Embryonic facial prominence (tissue), 1 donor: Measurements from ENCODE around the gene MCU.
"Not testable (repeated sequence)": the region's sequence is repeated elsewhere in the genome, so short reads cannot be mapped to it uniquely, and the experiment has no call there.

Source experiments
- DNase-seq: peaks from one replicate; pipeline ENCODE4 v3.0.0-alpha.2; 2016; ENCODE audit errors: extremely low spot score

The MCU gene

GRCh38 chr10:72730479-72730878, 38.5 kb downstream of the MCU start:
- no peak for DNase-seq

- DNase-seq, result no peak
Observed at GRCh38 chr10:72731916-72732419, 40.0 kb downstream of the MCU start.

- DNase-seq, result no peak
Observed at GRCh38 chr10:72732521-72732920, 40.6 kb downstream of the MCU start.

- no peak for DNase-seq
Observed at GRCh38 chr10:72733989-72734388, 42.0 kb downstream of the MCU start.

- no peak for DNase-seq
Observed at GRCh38 chr10:72735288-72735936, 43.5 kb downstream of the MCU start.

- no peak for DNase-seq
Observed at GRCh38 chr10:72736176-72736827, 44.4 kb downstream of the MCU start.

- no peak for DNase-seq
Observed at GRCh38 chr10:72736828-72737220, 44.9 kb downstream of the MCU start.

- DNase-seq, result not testable (repeated sequence)
Observed at GRCh38 chr10:72737357-72737756, 45.4 kb downstream of the MCU start.

GRCh38 chr10:72738486-72738885, 46.5 kb downstream of the MCU start:
- no peak for DNase-seq

- DNase-seq, result no peak
Observed at GRCh38 chr10:72740528-72740927, 48.6 kb downstream of the MCU start.

GRCh38 chr10:72742092-72742491, 50.1 kb downstream of the MCU start:
- DNase-seq, result no peak

- DNase-seq, result no peak
Observed at GRCh38 chr10:72742797-72743196, 50.9 kb downstream of the MCU start.

- no peak for DNase-seq
Observed at GRCh38 chr10:72744566-72744965, 52.6 kb downstream of the MCU start.

- DNase-seq, result no peak
Observed at GRCh38 chr10:72746426-72747363, 54.8 kb downstream of the MCU start.

GRCh38 chr10:72747521-72747920, 55.6 kb downstream of the MCU start:
- DNase-seq, result no peak

GRCh38 chr10:72753760-72754231, 61.9 kb downstream of the MCU start:
- no peak for DNase-seq

GRCh38 chr10:72754275-72755032, 62.5 kb downstream of the MCU start:
- no peak for DNase-seq

- no peak for DNase-seq
Observed at GRCh38 chr10:72756674-72757385, 64.9 kb downstream of the MCU start.

GRCh38 chr10:72757732-72758131, 65.8 kb downstream of the MCU start:
- DNase-seq, result no peak

GRCh38 chr10:72758930-72759329, 67.0 kb downstream of the MCU start:
- not testable (repeated sequence) for DNase-seq

- DNase-seq, result no peak
Observed at GRCh38 chr10:72759584-72759983, 67.6 kb downstream of the MCU start.
